Suppressor macrophage (primary cell): ENCODE data around the gene F11.
"Not testable (repeated sequence)": the region's sequence is repeated elsewhere in the genome, so short reads cannot be mapped to it uniquely, and the experiment has no call there.

Experiments
- DNase-seq, 4 experiments: peaks; one replicate each; pipeline ENCODE4 v3.0.0-alpha.2; 2020 to 2022

The F11 gene

GRCh38 chr4:186300659-186301390 lies 34.8 kb downstream of the F11 start:
- DNase-seq, result no peak

GRCh38 chr4:186304216-186304615 lies 38.2 kb downstream of the F11 start:
- no peak for DNase-seq

GRCh38 chr4:186304866-186305505 lies 39.0 kb downstream of the F11 start:
- no peak for DNase-seq

- DNase-seq, result no peak
Observed at GRCh38 chr4:186307497-186307896, 41.5 kb downstream of the F11 start.

GRCh38 chr4:186307916-186308315 lies 41.9 kb downstream of the F11 start:
- DNase-seq, result no peak

- no peak for DNase-seq
Observed at GRCh38 chr4:186318481-186318880, 52.5 kb downstream of the F11 start.

GRCh38 chr4:186324660-186325059 lies 58.7 kb downstream of the F11 start:
- DNase-seq, result not testable (repeated sequence)

- DNase-seq, result no peak
Observed at GRCh38 chr4:186326391-186326790, 60.4 kb downstream of the F11 start.

GRCh38 chr4:186329372-186329771 lies 63.4 kb downstream of the F11 start:
- DNase-seq, result no peak

- no peak for DNase-seq
Observed at GRCh38 chr4:186330368-186330767, 64.4 kb downstream of the F11 start.

- DNase-seq, result no peak
Observed at GRCh38 chr4:186335793-186336192, 69.8 kb downstream of the F11 start.
